Stimulated activated CD8-positive, alpha-beta memory T cell treated with anti-CD3 and anti-CD28 coated beads, Interleukin-2, amount 100 ng/mL, for 1 hour (primary cell): ENCODE measurements around the gene KPNA1.

Source experiments
- DNase-seq, 2 donors: peaks; one replicate each; pipeline ENCODE4 v3.0.0-alpha.2; 2020; ENCODE audit warnings: low read depth in 2 of 2

The KPNA1 gene

GRCh38 chr3:122514123-122515019, at the start of gene KPNA1:
TSS of gene KPNA1 (minus strand) at chr3:122514939. CDS start at chr3:122496565, 18,374 bp downstream.
- DNase-seq = peak; percentile 64 to 74

- peak; percentile 55 to 77 for DNase-seq
These were observed 49.6 kb upstream of the KPNA1 start, which contains the start of the genes DTX3L and PARP9 for GRCh38 chr3:122564155-122564912. TSS of gene DTX3L (plus strand) at chr3:122564338. CDS start at chr3:122564427, 89 bp downstream. TSS of gene PARP9 (minus strand) at chr3:122564300. CDS start at chr3:122559620, 4,680 bp downstream.

- DNase-seq = no peak
These were observed 48.9 kb upstream of the KPNA1 start for GRCh38 chr3:122563717-122564025.

DNA sequence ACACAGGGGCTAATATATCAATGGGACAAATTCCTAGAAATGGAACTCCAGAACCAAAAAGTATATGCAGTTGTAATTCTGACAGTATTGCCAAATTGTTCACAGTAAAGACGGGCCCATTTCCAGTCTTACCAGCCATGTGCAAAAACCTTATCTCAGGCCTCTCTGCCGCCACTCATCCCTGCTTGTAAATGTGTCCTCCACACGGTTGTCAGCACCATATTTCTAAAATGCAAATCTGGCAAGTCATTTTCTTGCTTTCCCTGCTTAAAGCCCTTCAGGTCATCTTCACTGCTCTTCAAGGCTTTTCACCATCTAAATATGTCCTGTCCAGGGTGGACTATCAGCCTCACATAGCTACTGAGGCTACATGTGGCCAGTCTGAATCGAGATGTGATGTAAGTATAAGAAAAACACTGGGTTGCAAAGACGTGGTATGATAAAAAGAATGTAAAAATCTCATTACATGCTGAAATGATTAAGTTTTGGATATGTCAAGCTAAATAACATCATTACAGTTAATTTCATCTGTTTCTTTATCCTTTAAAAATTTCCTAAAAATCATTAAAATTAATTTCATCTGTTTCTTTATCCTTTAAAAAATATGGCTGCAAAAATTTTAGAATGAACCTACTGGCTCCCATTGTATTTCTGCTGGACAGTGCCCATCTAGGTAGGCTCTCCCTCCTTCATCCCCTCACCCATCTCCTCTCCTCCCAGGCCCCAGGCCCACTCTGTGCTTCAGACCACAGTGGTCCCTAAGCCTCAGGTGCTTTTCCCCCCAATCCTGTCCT, 48.4 kb upstream of the KPNA1 start:
- no peak for DNase-seq

GRCh38 chr3:122560680-122561079, 45.9 kb upstream of the KPNA1 start:
- no peak for DNase-seq

DNA sequence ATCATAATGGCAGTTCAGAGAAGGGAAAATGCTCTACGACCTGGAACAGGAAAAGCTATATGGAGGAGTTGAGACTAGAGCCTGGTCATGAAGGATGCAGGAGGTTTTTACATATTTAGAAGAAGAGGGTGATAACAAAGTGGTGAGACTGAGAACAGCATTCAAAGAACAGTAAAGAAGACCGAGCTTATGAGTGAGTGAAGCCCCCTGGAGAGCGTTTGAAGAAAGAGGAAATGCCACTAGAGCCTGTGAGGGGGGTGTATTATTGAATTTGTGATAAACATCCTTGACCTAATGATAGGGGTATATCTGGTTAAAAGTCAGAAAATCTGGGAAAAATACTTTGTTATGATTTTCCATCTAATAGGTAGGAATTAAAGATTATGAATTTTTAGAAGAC, 45.2 kb upstream of the KPNA1 start:
- no peak for DNase-seq

GRCh38 chr3:122558605-122559004, 43.9 kb upstream of the KPNA1 start:
- DNase-seq = no peak

GRCh38 chr3:122557356-122557755, 42.6 kb upstream of the KPNA1 start:
- DNase-seq = no peak

DNA sequence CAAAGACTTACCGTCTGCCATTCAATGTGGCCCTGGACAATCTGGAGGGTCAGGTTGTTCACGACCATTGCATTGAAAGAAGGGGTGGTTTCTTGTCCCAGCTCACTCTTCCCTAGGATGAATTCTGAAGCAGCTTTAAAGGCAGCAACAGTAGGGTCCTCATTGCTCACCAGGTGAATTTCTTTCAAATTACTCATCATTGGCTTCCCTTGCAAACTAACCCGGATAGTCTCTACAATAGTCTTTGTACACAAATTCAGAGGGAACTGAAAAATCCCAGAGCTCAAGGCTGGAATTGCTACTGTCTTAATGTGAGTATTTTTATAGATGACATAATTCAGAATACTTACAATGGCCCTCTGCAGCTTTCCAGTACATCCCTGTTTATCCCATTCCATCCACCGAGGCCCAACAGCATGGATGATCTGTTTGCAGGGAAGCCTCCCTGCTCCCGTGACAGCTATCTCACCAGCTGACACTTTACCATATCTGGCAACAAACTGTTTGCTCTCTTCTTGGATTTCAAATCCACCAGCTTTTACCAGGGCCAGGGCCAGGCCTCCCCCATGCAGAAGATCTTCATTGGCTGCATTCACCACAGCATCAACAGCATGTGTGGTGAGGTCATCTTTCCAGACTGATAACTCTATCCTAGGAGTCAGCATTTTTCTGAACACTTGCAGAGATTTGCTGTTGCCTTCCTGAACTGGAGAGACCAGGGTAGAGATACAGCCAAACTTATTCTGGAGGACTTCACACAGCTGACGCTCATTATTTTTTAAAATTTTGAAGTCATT, 40.7 kb upstream of the KPNA1 start:
- no peak for DNase-seq

DNA sequence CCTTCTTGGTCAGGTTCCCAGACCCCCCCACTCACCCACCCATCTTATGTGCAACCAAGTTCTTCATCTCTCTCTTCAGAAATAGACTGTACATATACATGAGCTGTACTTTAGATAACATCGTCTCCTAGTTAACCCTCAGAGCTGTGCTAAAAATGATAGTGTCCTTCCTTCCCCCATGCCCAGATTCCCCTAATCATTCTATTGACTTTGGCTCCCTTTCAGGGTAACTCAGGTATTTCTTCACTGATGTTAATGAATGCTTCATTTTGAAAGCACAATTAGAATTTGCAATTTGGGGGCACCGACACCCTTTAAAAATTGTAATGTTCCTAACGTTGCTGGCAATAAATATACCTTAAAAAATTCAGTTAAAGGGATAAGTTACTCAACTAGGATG, 38.4 kb upstream of the KPNA1 start:
- no peak for DNase-seq

DNA sequence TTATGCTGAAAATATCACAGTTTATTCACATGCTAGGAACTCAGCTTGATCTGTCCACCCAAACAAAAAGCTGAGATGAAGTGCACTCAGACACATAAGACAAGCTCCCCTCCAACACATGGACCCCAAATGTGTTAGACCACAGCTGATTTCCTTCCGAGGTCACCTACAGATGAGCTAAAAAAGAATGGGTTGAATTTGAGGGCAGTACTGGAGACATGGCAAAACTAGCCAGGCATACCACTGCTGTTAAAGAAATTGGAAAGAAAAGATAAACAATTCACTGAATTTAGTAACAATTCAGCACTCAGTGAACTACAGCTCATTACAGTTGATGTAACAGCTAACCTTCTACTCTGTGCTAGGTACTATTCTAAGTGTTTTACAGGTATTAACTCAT, 33.9 kb upstream of the KPNA1 start:
- no peak for DNase-seq

- DNase-seq = no peak
These were observed 33.3 kb upstream of the KPNA1 start for GRCh38 chr3:122548076-122548475.

DNA sequence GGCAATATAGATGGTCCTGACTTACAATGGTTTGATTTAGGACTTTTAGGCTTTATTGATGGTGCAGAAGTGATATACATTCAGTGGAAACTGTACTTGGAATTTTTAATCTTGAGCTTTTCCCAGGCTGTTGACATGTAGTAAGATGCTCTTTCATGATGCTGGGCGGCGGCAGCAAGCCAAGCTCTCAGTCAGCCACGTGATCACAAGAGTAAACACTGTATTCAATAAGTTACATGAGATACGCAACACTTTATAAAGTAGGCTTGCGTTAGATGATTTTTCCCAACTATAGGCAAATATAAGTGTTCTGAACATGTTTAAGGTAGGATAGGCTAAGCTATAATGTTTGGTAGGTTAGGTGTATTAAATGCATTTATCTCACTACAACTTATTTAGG, 31.4 kb upstream of the KPNA1 start:
- DNase-seq = no peak

DNA sequence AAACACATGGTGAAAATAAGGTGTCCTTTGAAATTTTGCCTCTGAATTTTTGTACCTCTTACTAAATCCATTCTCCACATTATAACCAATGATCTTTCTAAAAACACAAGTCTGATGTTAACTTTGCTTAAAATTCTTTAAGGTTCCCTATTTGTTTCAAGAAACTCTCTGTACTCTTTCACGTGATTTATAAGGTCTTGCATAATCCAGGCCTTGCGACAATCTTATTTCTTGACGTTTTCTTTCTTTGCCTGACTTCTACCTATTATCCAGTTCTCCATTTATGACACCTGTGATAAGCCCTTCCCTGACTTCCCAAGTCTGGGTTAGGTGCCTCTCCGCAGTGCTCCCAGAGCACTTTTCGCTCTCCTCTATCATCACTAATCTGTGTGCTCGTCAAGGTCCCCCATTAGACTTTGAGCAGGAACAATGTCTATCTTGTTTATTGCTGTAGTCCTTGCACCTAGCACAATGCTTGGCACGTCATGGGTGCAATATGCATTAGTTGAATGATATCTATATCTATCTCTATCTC, 24.3 kb upstream of the KPNA1 start:
- no peak for DNase-seq

GRCh38 chr3:122536632-122537001, 21.9 kb upstream of the KPNA1 start:
- DNase-seq = no peak

DNA sequence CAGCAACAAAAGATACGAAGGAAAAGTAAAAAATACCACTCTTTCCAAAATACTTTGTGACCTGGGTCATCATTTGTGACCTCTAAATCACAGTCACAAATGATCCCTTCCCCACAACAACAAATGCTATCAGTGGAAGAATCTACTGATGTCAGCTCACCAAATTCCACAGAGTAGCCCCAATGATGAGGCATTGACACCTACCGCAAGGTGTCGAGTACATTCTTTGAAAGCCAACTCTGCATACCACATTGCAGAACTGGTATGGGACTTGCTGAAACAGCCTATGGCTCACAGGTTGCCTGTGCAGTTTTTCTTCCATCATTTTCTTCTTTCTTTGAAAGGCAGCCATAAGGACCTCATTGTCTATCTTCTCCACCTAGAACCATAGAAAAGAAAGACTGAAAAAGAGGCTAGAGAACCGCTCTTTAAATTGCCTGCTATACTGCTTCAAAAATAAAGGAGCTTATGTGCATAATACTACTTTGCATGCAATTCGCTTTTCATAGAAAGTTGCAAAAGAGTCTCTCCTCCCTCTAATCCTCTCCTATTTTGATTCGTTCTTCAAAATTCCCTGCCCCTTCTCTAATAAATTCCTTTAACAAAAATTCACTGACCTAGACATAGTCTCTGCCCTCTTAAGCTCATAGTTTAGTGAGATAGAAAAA, 21.4 kb upstream of the KPNA1 start:
- DNase-seq = no peak

GRCh38 chr3:122533931-122534334, 19.2 kb upstream of the KPNA1 start:
- DNase-seq = no peak

DNA sequence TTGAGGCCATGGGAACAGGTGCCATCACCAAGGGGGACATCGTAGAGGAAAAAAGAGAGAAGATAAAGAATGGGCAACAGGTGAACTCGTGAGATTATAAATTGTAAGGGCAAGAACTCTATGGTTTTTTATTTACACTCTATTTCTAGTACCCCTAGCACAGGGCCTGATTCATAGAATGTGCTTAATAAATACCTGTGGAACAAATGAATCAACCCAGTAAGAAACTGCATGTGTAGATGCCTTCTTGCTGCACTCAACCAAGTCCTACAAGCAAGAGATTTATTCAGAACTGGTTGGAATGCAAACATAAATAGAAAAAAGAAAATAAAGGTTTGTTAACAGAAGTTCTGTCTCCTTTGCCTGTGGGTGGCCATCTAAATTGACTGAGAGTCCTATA, 18.7 kb upstream of the KPNA1 start:
- no peak for DNase-seq

- no peak for DNase-seq
These were observed 15.4 kb upstream of the KPNA1 start for GRCh38 chr3:122530164-122530563.

DNA sequence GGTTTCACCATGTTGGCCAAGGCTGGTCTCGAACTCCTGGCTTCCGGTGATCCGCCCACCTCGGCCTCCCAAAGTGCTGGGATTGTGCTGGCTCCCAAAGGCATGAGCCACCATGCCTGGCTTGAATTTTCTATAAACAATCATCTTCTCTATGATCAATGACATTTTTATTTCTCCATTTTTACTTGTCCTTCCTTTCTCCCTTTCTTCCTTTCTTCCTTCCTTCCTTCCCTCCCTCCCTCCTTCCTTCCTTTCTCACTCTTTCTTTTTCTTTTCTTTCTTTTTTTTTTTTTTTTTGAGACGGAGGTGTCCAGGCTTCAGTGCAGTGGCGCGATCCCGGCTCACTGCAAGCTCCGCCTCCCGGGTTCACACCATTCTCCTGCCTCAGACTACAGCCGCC, 8.6 kb upstream of the KPNA1 start:
- DNase-seq = no peak

- no peak for DNase-seq
These were observed 6.1 kb upstream of the KPNA1 start for GRCh38 chr3:122520861-122521260.
